Activated CD8-positive, alpha-beta memory T cell treated with anti-CD3 and anti-CD28 coated beads for 36 hours (primary cell): ENCODE data around the gene NOD2. TPM values are rescaled to one million over a fixed set of nuclear protein-coding genes. Genes with fewer than 3 reads are reported as not detected.

Experiments used
- CTCF ChIA-PET: fragments of 350-600 bp; sonication (Branson Sonifier 250); formaldehyde crosslinking; loops from one replicate; lab custom pipeline; 2021; ENCODE audit warnings: antibody characterized with exemption; lab: Charles Lee
- POLR2A ChIA-PET: fragments of 350-600 bp; sonication (Branson Sonifier 250); formaldehyde crosslinking; loops from one replicate; lab custom pipeline; 2021; ENCODE audit warnings: antibody characterized with exemption; lab: Charles Lee
- total RNA-seq, 2 experiments: library from RNA; stranded (reverse); gene quantifications; one replicate each; pipeline ENCODE4 v1.2.3, GENCODE V29; 2021

The NOD2 gene
- total RNA-seq, 2 experiments from 2014 or later, result 2.3 to 3.8 TPM

- ChIA-PET CTCF (interaction anchor here (0.9 to 11.6 kb wide), 9 partner anchors 11 to 313 kb away, joined by 3 to 104 read pairs (median 4); partner anchors contain the start of gene SNX20), POLR2A (interaction anchor here (1.2 to 1.8 kb wide), 2 partner anchors 13 to 78 kb away, joined by 3 to 7 read pairs; partner anchors contain the start of gene SNX20)
Observed at GRCh38 chr16:50667497-50668367, 25.7 kb upstream of the NOD2 start.

DNA sequence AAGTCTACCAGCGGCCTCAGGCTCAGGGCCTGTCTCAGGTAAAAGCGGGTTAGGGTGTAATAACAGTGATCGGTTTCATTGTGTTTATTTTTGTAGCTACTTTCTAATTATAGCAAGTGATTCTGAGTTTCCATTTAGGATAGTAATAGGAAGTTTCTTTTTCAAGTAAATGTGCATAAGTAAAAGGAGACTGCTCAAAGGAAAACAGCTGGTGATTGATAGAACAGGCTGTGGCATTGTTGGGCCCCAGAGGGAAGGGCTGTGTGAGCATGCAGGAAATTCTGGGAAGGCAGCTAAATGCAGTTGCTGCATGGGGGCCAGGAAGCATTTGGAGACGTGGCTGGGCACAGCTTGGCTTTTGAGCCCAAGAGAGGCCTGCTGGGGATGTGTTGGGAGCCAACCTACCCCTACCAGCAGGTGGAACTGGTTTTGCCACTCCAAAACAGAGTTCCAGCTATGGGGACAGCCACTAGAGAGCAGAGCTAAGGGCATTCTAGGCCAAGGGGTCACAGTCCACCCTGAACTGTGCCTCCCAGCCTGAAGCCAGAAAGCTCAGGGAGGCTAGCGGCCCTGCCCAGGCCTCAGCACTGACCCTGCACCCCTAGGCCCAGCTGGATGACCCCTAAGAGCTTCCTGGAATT is 24.9 kb upstream of the NOD2 start:
- CTCF ChIA-PET, result interaction anchor here (4.8 to 11.6 kb wide), 3 partner anchors 13 to 136 kb away, joined by 36 to 104 read pairs (median 97); partner anchors contain the start of gene SNX20
- POLR2A ChIA-PET, result no interaction called here

DNA sequence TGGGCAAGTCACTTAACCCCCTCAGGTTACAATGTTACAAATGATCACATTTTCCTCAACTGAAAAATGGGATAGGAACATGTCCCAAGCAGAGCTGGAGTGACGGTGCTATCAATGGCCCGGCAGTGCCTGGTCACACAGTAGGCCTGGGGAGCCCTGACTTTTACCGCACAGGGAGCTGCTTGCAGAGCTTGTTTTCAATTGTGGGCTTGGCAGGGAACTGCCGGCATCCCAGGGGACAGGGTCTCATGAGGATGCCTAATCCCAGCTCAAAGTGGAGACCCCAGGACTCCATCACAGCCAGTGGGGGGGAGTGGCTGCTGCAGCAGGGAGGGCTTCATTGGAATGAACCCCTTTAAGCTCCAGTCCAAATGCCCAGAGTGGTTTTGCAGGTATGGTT is 23.7 kb upstream of the NOD2 start:
- ChIA-PET POLR2A (interaction anchor here (0.8 kb wide), 1 partner anchor 27 kb away, joined by 3 read pairs; no protein-coding TSS in a partner anchor), CTCF (interaction anchor here (0.9 to 11.6 kb wide), 4 partner anchors 12 to 315 kb away, joined by 3 to 104 read pairs (median 50); partner anchors contain the start of gene SNX20)

- ChIA-PET POLR2A (no interaction called here), CTCF (interaction anchor here (1.1 to 11.6 kb wide), 3 partner anchors 9 to 316 kb away, joined by 3 to 104 read pairs (median 3); no protein-coding TSS in a partner anchor)
Observed at GRCh38 chr16:50670476-50670875, 22.9 kb upstream of the NOD2 start.

GRCh38 chr16:50671644-50672260 is 21.7 kb upstream of the NOD2 start:
- POLR2A ChIA-PET, result no interaction called here
- CTCF ChIA-PET, result interaction anchor here (1.0 to 11.6 kb wide), 7 partner anchors 7 to 304 kb away, joined by 3 to 104 read pairs (median 4); no protein-coding TSS in a partner anchor

DNA sequence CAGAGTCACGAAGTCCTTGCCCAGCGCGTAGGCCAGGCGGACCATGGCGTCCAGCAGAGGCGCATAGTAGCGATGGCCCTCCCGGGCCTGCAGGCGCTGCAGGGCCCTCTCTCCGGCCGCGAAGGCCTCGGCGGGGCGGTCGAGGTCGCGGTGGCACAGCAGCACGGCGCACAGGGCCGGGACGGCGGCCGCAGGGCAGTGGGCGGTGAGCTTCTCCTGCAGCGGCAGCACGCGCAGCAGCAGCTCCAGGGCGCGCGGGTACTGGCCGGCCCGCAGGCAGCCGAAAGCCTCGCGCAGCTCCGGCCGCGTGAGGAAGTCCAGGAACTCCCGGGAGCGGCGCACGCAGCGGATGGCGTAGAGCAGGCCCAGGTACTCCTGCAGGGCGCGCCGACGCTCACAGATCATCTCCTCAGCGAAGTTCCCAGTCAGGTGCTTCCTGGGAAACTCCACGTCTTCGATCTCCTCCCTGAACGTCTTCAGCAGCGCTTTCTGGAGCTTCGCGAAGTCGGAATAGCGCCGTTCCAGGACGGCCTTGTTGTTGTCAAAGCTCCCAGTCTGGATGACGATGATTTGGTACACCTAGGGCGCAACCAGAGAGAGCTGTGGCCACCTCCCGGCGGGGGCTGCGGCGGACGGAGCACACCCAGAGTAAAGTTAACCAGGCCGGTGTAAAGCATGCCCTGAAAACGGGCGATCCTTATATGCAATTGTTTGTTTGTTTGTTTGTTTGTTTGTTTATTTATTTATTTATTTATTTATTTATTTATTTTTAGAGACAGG is 19.7 kb upstream of the NOD2 start:
- ChIA-PET POLR2A (no interaction called here), CTCF (interaction anchor here (0.6 to 11.6 kb wide), 3 partner anchors 8 to 146 kb away, joined by 3 to 104 read pairs (median 3); partner anchors contain the start of gene SNX20)

DNA sequence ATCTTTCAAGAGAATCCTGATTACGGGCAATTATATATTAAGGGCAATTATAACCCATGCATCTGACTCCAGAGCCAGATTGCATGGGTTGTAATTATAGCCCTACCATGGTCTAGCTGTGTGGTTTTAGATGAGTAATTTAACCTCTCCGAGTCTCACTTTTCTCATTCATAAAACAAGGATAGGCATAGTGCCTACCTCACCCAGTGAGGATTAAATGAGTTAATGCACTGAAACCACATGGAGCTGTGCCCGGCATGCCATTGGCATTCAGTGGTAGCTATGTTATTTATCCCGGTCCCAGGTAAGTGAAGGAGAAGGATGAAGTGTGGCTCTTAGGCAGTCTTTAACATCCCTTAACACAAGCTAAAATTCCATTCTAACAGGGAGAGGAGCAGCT is 18.6 kb upstream of the NOD2 start:
- ChIA-PET CTCF (interaction anchor here (1.0 to 1.1 kb wide), 2 partner anchors 82 to 131 kb away, joined by 3 read pairs; no protein-coding TSS in a partner anchor), POLR2A (no interaction called here)

GRCh38 chr16:50675686-50676610 is 17.5 kb upstream of the NOD2 start:
- ChIA-PET CTCF (interaction anchor here (0.7 to 11.6 kb wide), 3 partner anchors 9 to 81 kb away, joined by 3 to 97 read pairs (median 3); no protein-coding TSS in a partner anchor), POLR2A (no interaction called here)

- POLR2A ChIA-PET, result interaction anchor here (0.6 kb wide), 1 partner anchor 27 kb away, joined by 5 read pairs; no protein-coding TSS in a partner anchor
- CTCF ChIA-PET, result interaction anchor here (0.9 to 11.6 kb wide), 4 partner anchors 10 to 130 kb away, joined by 3 to 97 read pairs (median 8); no protein-coding TSS in a partner anchor
Observed at GRCh38 chr16:50676684-50677225, 16.7 kb upstream of the NOD2 start.

DNA sequence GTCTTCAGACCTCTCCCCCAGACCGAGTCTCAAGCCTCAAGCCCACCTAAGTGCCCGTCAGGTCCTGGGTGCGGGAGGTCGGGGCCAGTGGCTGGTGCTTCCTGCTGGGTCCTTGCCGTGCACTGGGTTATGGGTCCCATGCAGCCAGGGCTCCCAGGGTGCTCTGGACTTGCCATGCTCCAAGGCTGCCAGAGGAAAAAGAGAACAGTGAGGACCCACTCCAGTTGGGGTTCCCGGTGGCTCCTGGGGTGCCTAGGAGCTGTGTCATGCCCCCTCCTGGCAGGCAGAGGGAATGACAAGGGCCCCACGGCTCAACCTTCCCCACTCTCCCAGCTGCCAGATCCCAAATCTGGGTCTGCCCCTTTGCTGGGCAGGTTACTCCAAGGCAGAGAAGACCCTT is 16.1 kb upstream of the NOD2 start:
- CTCF ChIA-PET, result interaction anchor here (0.9 to 11.6 kb wide), 5 partner anchors 10 to 129 kb away, joined by 3 to 97 read pairs (median 4); no protein-coding TSS in a partner anchor
- POLR2A ChIA-PET, result interaction anchor here (0.6 kb wide), 1 partner anchor 26 kb away, joined by 5 read pairs; no protein-coding TSS in a partner anchor

DNA sequence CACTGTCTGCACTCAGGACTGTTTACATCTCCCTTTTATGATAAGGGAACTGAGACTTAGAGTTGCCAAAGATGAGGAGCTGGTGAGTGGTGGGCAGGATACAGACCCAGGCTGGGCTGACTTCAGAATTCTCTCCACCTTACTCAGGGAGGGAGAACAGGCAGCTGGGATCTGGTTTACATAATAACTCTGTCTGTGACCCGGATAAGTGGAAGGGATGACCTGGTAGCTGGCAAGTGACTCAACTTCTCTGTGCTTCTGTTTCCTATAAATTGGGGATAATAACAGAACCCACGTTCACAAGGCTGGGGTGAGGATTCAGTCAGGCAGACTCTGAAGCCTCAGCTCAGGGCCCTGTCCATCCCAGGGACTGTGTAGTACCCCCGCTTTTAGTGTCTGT is 14.9 kb upstream of the NOD2 start:
- CTCF ChIA-PET, result interaction anchor here (0.7 to 11.6 kb wide), 8 partner anchors 8 to 131 kb away, joined by 3 to 97 read pairs (median 4); partner anchors contain the start of gene NKD1
- POLR2A ChIA-PET, result no interaction called here

DNA sequence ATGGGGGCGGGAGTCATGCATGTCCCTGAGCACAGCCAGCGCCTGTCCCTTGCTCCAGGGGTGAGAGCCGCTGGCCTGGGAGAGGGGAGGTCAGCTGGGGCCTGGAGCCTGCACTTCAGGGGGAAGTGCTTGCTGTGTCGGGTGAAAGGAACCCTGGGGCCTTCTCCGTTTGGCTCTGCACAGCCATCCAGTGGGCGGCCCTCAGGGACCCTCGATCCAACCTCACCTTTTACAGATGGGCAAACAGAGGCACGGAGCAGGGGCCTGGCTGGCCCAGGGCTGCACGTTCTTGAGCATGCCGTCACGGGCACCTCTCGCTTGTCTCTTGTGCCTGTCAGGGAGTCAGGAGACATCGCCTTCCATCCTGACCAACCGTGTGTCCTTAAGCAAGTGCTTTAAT is 14.1 kb upstream of the NOD2 start:
- ChIA-PET POLR2A (no interaction called here), CTCF (interaction anchor here (1.1 to 11.6 kb wide), 6 partner anchors 8 to 131 kb away, joined by 3 to 97 read pairs (median 5); partner anchors contain the start of gene NKD1)

GRCh38 chr16:50679676-50680555 is 13.5 kb upstream of the NOD2 start:
- POLR2A ChIA-PET, result no interaction called here
- CTCF ChIA-PET, result interaction anchor here (0.9 to 11.6 kb wide), 6 partner anchors 8 to 132 kb away, joined by 3 to 97 read pairs (median 3); partner anchors contain the start of gene NKD1

GRCh38 chr16:50680556-50680893 is 12.9 kb upstream of the NOD2 start:
- POLR2A ChIA-PET, result interaction anchor here (0.6 to 1.6 kb wide), 6 partner anchors 13 to 406 kb away, joined by 3 to 7 read pairs (median 6); partner anchors contain the start of gene CYLD
- CTCF ChIA-PET, result interaction anchor here (0.8 to 11.6 kb wide), 5 partner anchors 8 to 126 kb away, joined by 3 to 97 read pairs (median 3); no protein-coding TSS in a partner anchor
